GM18858 (cell line): ENCODE results near the gene ARSB.
A peak's percentile ranks its signal among the peaks of the same experiment; 100 is the strongest.

Source experiments
- ATAC-seq: cut with Tn5 transposase; IDR thresholded peaks from one replicate; pipeline ENCODE4 v1.9.1; 2021; ENCODE audit not compliant: unreplicated experiment

ARSB gene

DNA sequence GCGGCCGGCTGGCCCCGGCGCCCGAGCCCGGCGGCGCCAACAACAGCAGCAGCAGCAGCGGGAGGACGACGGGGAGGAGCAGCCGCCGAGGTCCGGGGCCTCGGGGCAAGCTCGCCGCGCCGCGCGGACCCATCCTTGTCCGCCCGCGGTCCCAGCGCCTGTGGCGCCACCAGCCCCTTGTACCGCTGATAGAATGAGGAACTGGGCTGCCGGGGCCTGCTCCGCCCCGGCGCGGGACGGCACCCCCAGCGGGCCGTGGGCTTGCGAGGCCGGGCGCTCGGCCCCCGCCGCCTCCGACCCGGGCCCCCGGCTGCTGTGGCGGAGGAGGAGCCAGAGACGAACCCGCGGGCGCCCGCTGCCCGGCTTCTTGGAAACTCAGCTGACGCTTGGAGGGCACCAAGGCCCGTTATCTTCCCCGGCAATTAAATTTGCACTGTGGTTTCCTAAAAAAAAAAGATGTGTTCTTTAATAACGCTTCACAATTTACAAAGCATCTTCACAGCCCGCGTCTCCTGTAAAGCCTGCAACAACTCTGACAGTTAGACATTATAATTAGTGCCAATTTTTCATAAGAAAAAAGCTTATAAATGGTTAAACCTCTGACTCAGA lies at the start of gene ARSB:
TSS of gene ARSB (minus strand) at position 195 of the 609 bp plus-strand sequence. CDS start at position 133, 62 bp downstream.
- peak; percentile 22 for ATAC-seq

DNA sequence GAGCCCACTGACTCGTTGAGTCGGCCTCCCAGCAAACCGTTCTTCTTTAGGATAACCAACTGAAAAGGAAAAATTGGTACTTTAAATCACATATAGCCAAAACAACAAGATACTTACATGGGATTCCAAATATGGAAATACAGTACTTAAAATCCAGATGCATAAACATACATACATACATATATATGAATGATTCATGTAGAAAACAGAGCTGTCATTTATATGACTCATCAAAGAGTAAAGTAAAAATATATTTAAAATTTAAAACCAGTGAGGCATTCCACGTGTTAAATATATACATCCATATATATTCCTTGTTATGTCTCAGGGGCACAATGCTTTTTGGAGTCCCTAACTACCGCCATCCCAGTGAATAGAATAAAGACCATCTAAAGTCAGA lies 47.7 kb upstream of the ARSB start:
- ATAC-seq: no peak

DNA sequence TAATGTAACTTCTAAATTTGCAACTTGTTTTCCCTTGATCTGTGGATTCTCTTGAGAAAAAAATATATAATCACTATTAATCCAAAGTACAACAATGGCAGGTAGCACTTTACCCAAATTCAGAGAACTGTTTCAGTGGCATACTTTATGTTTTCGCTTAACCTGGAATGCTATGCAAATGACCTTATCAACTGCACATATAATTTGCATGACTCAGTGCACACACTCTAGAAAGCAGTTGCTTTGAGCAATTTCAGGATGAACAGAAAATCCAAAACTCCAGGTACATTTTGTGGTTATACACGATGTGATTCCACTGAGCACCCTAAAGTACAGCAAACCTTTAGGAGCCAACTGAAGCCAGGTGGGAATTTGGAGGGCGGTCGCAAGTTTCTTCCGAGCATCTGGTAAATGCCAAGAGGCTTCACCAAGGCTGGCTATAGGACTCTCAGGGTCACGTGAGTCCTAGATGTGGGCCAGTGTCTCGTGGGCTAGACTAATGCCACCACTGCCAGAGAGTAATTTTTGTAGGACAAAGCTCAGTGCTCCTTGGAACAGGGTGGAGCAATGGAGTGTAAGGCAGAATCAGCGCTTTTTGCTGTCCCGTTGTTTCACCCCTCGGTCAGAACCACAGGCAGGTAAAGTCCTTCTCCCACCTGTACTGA lies 47.1 kb upstream of the ARSB start:
- ATAC-seq: no peak

DNA sequence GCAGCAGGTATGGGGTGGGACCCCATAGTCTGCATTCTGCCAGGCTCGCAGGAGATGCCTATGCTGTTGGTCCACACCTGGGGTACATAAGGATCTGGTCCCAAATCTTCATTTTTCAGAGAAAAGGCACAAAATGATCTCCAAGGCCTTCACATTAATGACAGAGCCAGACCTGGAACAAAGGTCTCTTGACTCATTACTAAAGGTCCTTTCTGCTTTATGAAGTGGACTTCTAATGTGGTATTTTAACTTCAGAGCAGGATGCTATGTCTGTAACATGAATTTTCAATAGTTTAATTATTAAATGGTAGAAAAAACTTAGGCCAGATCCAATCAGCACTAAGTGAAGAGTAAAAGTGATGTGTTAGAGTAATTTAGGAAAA lies 46.4 kb upstream of the ARSB start:
- no peak for ATAC-seq

DNA sequence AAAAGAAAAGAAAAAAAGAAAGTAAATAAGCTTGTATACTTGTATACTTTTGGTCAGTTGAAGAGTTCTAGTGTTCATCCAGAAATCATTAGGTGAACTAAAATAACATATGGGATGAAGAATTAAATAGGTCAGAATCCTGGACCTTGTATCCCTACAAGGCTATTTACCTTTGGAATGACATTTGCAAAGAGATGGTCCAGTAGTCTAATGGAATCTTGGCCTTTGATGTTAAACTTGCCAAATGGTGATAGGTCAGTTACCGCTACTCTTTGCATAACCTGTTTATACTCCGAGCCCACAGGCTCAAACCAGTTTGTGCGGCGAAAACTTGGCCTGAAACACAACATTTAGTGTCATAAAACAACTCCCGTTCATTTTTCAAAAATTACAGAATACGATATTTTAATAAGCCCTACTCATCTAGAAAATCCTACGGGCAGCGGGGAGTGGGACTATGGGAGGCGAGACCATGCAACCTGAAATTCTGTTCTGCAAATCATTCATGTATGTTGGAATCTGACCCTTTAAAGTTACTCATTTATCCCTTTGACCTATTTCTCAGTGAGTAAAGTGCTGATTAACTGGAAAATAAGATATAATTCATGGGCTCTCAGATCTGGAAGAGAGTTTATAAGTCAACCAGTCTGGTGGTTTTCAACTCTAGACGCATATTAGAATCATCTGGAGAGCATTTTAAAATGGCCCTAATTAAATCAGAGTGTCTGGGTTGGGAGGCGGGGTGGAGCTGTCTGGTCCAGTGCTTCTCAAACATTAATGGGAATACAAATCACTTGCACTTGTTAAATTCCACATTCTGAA lies 45.8 kb upstream of the ARSB start:
- ATAC-seq: no peak

DNA sequence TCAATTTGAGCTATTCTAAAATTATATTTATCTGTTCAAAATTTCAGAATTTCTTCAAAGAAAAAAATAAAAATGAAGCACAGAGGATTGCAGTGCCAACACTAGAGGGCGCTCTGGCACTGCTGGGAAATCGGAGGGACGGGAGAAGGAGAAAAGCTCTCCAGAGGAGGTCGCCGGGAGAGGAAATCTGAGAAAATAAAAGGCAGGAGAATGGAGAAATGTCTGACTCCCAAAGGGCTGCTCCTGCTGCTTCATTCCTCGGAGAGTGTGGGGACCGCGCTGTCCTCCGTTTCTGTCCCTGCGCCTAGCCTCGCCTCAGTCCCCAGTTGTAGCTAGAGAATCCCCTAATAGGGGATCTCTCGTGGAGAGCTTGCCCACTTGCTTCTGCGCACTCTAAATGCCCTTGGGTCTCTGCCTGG lies 40.0 kb upstream of the ARSB start:
- ATAC-seq: no peak

DNA sequence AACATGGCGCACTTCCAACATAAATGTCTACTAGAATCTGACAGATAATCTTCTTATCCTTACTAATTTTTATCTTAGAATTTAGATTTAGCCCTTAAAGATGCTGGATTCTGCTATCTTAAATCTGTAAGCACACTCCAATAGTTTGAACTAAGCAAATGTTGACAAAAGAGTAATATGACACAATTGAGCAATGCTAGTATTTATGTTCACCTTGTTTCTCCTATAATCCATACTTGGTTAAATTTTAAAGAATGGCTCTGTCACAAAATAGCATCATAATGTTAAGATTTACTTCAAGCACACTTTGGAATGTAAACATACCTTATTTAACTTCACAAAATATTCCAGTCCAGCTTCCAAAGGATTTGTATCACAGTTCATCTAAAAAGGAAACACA lies 38.8 kb upstream of the ARSB start:
- ATAC-seq: no peak

DNA sequence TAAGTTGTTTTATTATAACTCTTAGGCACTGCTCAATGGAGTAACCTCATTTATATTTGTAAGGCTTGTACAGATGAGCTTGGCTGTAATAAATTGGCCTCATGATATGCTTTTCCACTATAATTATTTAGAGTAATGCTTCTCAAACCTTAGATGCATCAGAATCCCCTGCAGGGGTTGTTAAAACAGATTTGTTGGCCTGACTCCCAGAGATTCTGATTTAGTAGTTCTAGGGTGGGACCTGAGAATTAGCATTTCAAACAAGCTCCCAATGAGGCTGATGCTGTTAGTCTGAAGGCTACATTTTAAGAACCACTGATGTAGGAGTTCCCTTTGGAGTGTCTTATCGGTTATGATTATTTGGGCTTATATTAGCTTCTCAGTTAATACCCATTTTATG lies 38.2 kb upstream of the ARSB start:
- no peak for ATAC-seq

DNA sequence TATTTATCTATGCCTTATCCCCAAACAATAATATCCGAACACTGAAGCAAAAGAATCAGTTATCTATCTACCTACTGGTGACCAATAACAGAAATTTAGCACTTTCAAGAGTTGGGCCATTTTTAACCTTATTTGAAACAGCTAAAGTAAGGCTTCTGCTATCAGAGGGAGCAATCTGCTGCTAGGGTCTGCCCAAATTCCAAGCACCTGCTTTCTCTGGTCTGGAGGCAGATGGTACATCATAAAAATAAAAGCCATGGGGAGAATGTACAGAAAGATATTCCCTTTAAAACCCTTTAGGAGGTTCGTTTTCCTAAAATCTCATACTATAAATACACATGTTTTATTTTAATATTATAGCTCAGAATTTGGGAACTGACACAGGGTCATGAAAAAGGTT lies 37.7 kb upstream of the ARSB start:
- no peak for ATAC-seq

DNA sequence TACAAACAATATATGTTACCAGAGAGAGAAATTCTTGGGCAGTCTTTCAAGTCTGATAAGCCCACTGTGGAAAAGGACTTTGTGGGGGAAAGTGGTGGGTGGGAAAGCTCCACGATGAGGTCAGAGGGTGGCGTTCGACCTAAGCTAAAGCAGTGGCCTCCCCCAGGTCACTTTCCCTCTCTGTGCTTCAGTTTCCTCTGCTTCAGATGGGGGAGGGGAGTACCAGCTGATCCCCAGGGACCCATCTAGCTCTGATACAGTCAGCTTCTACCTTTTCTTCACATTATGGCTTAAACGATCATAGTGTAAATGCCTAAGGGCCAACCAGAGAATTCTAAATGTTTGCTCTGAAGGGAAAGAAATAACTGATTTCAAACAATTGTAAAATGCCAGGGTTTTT lies 36.6 kb upstream of the ARSB start:
- no peak for ATAC-seq

DNA sequence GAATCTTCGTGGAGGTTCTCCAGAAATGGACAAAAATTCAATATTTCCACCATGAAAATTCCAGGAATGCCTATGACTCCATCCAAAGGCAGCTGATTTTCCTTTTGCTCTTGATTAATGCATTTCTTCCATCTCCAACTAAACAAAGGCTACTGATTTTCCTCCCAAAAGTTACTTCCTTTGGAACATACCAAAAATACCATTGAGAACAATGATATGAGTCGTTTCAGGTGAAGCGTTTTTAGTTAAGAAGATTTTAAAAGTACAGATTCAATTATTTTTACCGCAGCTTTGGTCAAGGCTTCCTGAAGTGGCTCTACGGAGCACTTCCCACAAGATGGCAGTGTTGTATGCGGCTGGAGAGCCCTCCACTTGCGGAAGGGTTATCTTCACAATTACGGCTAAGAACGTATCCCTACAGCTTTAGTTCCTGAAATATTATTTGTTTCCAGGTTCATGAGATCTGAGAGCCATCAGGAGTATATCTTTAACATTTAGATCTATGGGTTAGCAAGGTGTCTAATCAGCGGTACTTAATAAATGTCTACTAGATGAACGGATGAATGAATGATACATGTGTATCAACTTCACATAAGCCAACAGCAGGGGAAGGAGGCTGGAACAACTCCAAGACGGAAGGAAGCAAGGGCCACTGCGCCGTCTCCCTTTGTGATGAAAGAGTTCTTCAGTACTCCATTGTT lies 35.9 kb upstream of the ARSB start:
- no peak for ATAC-seq

DNA sequence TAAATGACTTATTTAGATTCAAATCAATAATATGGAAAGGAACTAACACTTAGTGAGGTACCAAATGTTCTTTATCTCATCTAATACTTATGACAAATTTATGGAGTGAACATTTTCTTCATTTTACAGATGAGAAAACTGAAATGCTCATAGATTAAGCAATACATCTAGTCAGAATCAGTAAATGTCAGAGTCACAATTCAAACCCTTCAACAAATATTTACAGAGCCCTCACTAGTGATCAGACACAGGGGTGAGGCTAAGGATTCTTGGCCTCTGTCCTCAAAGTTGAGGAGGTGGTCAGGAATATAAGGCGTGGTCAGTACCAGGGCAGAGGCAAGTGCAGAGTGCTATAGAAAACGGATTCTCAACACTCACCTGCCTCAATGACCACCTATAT lies 29.5 kb upstream of the ARSB start:
- ATAC-seq: no peak

DNA sequence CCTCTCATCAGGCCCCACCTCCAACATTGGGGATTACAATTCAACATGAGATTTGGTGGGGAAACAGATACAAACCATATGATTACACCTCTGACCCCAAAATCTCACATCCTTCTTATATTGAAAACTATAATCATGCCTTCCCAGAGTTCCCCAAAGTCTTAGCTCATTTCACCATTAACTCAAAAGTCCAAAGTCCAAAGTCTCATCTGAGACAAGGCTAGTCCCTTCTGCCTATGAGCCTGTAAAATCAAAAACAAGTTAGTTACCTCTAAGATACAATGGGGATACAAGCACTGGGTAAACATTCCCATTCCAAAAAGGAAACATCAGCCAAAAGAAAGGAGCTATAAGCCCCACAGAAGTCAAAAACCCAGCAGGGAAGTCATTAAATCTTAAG lies 26.8 kb upstream of the ARSB start:
- no peak for ATAC-seq

DNA sequence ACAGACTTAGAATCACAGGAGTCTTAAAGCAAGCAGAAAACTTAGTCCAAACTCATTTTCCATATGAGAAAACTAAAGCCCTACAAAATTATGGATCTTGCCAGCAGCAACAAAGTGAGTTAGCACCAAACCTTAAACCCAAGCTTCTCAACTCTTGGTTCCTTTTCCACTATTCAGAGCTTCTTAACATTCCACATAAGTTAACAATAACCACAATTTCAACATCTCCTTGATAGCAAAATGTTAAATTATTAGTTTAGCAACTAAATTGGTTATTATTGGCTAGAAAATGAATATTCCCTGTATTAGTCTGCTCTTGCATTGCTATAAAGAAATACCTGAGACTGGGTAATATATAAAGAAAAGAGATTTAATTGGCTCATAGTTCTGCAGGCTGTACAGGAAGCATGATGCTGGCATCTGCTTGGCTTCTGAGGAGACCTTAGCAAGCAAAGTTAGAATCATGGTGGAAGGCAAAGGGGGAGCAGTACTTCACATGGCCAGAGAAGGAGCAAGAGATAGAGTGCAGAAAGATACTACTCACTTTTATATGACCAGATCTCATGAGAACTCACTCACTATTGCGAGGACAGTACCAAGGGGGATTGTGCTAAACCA lies 26.2 kb upstream of the ARSB start:
- no peak for ATAC-seq

DNA sequence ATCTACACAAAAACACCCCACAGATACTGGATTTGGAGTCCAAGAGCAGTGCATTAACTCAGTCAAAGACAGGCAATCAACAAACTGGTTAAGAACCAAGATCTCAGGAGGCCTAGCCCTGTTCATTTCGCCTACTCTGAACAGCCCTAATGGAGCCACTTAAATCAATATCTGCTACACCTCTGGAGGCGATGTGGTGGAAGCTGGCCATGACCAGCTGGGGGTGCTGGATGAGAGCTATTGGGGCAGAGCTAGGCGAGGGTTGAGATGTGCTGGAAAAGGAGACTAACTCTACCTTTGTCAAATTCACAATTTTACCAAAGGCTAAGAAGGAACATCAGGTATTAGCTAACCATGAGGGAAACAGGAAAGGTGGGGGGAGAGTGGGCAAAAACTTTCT lies 23.3 kb upstream of the ARSB start:
- ATAC-seq: no peak

DNA sequence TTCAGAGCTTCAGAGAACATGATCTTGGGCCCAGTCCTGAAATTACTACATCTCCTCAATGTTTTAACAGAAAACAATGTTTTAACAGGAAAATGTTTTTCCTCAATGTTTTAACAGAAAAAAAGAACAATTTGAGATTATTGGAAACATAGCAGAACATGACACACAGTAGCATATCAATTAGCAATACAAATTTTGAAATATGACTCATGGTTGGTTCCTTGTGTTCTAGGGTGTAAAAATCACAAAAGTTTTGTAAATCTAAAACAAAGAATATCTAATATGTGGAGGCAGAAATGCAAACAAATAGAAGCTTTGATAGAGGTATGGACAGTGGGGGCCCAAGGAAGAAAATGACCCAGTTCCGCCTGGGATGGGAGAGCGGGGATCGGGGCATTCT lies 22.8 kb upstream of the ARSB start:
- ATAC-seq: no peak

DNA sequence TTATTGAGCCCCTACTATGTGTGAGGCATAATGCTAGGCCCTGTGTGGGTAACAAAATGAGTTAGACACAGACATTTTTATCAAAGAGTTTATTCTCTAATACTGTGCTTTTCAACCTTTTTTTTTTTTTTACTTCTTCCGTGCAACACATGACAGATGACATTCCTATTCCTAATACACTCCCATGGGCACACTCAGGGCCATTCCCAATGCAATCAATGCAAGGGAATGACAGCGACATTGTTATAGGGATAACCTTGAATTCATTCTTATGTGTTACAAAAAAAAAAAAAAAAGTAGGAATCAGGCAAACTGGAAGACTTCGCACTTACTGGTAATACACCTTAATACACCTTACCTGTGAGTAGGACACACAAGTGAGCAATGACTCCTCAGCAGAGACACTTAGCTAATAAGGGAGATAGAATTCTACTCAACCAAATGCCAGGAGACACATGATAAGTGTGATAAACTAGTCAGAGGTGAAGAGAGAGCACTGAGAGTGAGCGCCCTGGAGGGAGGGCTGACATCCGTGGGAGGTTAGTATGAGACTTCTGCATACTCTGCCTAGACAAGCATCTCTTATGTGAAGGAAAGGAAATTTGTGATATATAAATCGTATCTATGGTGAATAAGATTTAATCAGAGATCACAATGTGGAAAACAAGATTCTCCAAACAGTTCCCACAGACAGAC lies 21.0 kb upstream of the ARSB start:
- ATAC-seq: no peak

DNA sequence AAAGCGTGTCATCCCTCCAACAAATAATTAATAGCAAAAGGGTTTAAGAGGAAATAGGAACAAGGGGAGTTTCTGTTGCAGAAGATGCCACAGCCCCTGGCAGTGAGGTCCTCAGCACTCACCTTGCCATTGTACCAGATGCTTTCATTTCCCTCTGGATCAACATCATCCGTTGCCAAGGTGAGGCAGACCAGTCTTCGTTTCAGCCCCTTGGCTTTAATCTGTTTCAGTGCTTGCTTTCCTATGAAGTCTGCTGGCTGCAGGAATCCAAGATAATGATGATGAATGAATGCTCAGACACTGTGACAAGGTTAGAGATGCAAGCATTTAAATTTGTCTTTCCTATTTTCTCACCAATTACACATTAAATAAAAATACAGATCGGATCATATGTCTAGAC lies 20.0 kb upstream of the ARSB start:
- no peak for ATAC-seq

DNA sequence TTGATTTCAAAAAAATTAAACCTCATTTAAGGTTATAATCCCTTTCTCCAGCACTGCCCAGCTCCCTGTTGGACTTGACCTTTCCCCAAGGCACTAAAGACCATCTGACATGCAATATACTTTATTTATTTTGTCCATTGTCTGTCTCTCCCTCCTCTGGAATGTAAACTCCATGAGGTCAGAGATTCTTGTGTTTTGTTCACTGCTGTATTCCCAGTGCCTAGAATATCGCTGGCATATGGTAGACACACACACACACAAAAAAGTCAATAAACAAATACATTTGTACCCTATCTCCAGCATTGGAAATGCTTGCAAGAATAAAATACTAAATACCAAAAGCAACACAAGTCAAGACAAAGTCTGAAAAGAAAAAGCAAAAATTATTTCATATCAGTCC lies 17.3 kb upstream of the ARSB start:
- no peak for ATAC-seq

DNA sequence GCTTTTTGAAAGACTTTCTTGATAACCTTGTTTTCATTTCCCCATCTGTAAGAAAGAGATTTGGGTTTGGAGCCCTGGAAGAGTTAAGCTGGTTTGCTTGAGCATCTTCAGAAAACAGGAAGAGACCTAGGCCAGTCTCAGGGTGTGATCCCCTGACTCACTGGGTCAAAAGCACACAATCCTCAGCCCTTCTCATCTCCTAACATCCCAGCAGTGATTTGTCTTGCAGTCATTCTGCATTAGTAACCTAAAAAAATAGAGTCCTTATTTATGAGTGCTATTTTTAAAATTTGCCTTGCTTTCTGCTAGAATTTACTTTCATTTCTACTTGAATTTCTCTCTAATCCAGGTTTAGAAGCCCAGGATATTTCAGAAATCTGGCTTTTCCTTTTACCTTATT lies 16.4 kb upstream of the ARSB start:
- ATAC-seq: no peak

DNA sequence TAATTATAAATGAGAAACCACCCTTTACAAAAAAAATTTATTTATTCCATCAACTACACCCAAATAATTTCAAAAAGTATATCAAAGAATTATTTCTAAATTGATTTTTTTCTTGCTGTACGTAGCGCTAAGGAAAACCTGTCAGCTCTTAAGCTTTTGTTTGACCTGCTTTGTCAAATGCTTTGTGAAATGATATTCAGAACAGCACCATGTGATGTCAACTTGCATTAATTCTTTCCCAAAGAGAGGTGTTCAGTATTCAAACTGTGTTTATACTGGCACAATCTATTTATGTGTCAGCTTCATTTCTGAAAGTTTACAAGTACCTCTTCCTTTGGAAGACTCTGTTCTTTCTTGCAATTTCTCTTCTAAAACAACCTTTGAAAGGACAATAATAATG lies 12.0 kb upstream of the ARSB start:
- no peak for ATAC-seq
